SK-N-SH (cell line): ENCODE measurements around the gene TPCN2. TPM values are rescaled to one million over a fixed set of nuclear protein-coding genes. Genes with fewer than 3 reads are reported as not detected.

ENCODE experiments used
- CTCF ChIA-PET: fragments of 300-600, 350-600 bp; formaldehyde crosslinking; extraction: SDS; loops from one replicate; lab custom pipeline; 2021; lab: Yijun Ruan, JAX
- POLR2A ChIA-PET: fragments of 350-600 bp; sonication (Branson Sonifier 250); formaldehyde crosslinking; extraction: SDS; loops from one replicate; lab custom pipeline; 2020; ENCODE audit warnings: antibody characterized with exemption, inconsistent platforms; lab: Yijun Ruan, JAX
- DNase-seq: peaks from one replicate; pipeline ENCODE4 v3.0.0; 2012
- H2AFZ ChIP-seq: fragments of 200-600 bp; sonication (generic); 2 replicates; pipeline ENCODE4 v1.8.1; 2016; ENCODE audit warnings: antibody characterized with exemption, mild to moderate bottlenecking, low read depth
- H3F3A ChIP-seq: fragments of 200-600 bp; sonication (generic); replicated peaks from 2 replicates; pipeline ENCODE3; 2016; ENCODE audit warnings: antibody characterized with exemption, mild to moderate bottlenecking; ENCODE audit not compliant: insufficient read depth
- H3K27ac ChIP-seq, 2 experiments: fragments of 200-500 bp in 1 of 2; fragments of 200-600 bp in 1 of 2; sonication (Bioruptor generic) in 1 of 2; sonication (generic), shearing (Covaris generic) in 1 of 2; 2 replicates each; pipeline versions ENCODE4 v1.5.1 to v1.6.1; 2014 to 2016; ENCODE audit warnings: low read depth in 2 of 2, inconsistent platforms in 1 of 2, low read length in 1 of 2, mild to moderate bottlenecking in 1 of 2, mixed read lengths in 1 of 2
- H3K27me3 ChIP-seq: fragments of 200-600 bp; sonication (generic), shearing (Covaris generic); 2 replicates; pipeline ENCODE4 v1.6.1; 2016; ENCODE audit warnings: mixed run types; ENCODE audit not compliant: insufficient read depth
- H3K36me3 ChIP-seq, 2 experiments: fragments of 200-500 bp in 1 of 2; fragments of 200-600 bp in 1 of 2; sonication (Bioruptor generic) in 1 of 2; sonication (generic) in 1 of 2; replicated peaks in 1 of 2; 2 replicates each; pipeline versions ENCODE3 to v1.5.1; 2014 to 2016; ENCODE audit warnings: low read length in 1 of 2, mild to moderate bottlenecking in 1 of 2; ENCODE audit not compliant: insufficient read depth in 2 of 2, control insufficient read depth in 1 of 2
- H3K4me1 ChIP-seq, 2 experiments: fragments of 200-500 bp in 1 of 2; fragments of 200-600 bp in 1 of 2; sonication (Bioruptor generic) in 1 of 2; sonication (generic), shearing (Covaris generic) in 1 of 2; 2 replicates each; pipeline versions ENCODE4 v1.5.1 to v1.6.1; 2014 to 2016; ENCODE audit warnings: low read depth in 1 of 2, low read length in 1 of 2, mixed run types in 1 of 2; ENCODE audit not compliant: insufficient read depth in 2 of 2, control insufficient read depth in 1 of 2
- H3K4me2 ChIP-seq: fragments of 200-600 bp; sonication (generic), shearing (Covaris generic); 2 replicates; pipeline ENCODE4 v1.6.1; 2017; ENCODE audit warnings: mixed run types
- H3K4me3 ChIP-seq, 2 experiments: fragments of 200-500 bp in 1 of 2; fragments of 200-600 bp in 1 of 2; sonication (Bioruptor generic) in 1 of 2; sonication (generic), shearing (Covaris generic) in 1 of 2; 2 replicates each; pipeline versions ENCODE4 v1.5.1 to v1.8.1; 2014 to 2016; ENCODE audit warnings: low read depth in 2 of 2, inconsistent platforms in 1 of 2, low read length in 1 of 2, mild to moderate bottlenecking in 1 of 2, mixed read lengths in 1 of 2, moderate library complexity in 1 of 2
- H3K79me2 ChIP-seq: fragments of 200-600 bp; sonication (generic); 2 replicates; pipeline ENCODE4 v1.8.1; 2017; ENCODE audit warnings: mild to moderate bottlenecking; ENCODE audit not compliant: insufficient read depth
- H3K9ac ChIP-seq: fragments of 200-600 bp; sonication (generic); 2 replicates; pipeline ENCODE4 v1.6.1; 2017; ENCODE audit warnings: mixed run types
- H3K9me2 ChIP-seq: fragments of 200-600 bp; sonication (generic); 2 replicates; pipeline ENCODE4 v1.6.1; 2017; ENCODE audit warnings: mixed run types
- H3K9me3 ChIP-seq: fragments of 200-600 bp; sonication (generic); 2 replicates; pipeline ENCODE4 v1.6.1; 2017; ENCODE audit warnings: mixed run types, mild to moderate bottlenecking, moderate library complexity
- H4K20me1 ChIP-seq: fragments of 200-600 bp; sonication (generic); 2 replicates; pipeline ENCODE4 v1.6.1; 2017; ENCODE audit warnings: mild to moderate bottlenecking, mixed run types; ENCODE audit not compliant: insufficient read depth
- EP300 ChIP-seq, 2 experiments: IDR thresholded peaks; 2 replicates each; pipeline versions ENCODE4 v1.4.0 to v1.6.1; 2012; ENCODE audit warnings: borderline replicate concordance in 1 of 2, low read depth in 1 of 2, low read length in 1 of 2
- FOSL2 ChIP-seq: IDR thresholded peaks from 2 replicates; pipeline ENCODE4 v1.4.0; 2012; ENCODE audit warnings: low read depth, mild to moderate bottlenecking, moderate library complexity, borderline replicate concordance
- GABPA ChIP-seq: IDR thresholded peaks from 2 replicates; pipeline ENCODE4 v1.4.0; 2012; ENCODE audit warnings: low read depth, mild to moderate bottlenecking
- GATA2 ChIP-seq: sonication (generic); formaldehyde crosslinking; IDR thresholded peaks from 2 replicates; pipeline ENCODE4 v1.5.0; 2020; ENCODE audit warnings: mild to moderate bottlenecking, missing genetic modification reagents
- MEF2A ChIP-seq: IDR thresholded peaks from 2 replicates; pipeline ENCODE4 v1.4.0; 2012; ENCODE audit warnings: low read depth, borderline replicate concordance
- MXI1 ChIP-seq: IDR thresholded peaks from 2 replicates; pipeline ENCODE4 v1.6.1; 2012; ENCODE audit warnings: mild to moderate bottlenecking, low read depth, low read length, improper control_type of control experiment
- NFIC ChIP-seq: IDR thresholded peaks from 2 replicates; pipeline ENCODE4 v1.4.0; 2012; ENCODE audit warnings: borderline replicate concordance
- RFX5 ChIP-seq: IDR thresholded peaks from 2 replicates; pipeline ENCODE4 v1.6.1; 2012; ENCODE audit warnings: mild to moderate bottlenecking, improper control_type of control experiment, low read length
- TAF1 ChIP-seq: IDR thresholded peaks from 2 replicates; pipeline ENCODE4 v1.6.1; 2012; ENCODE audit warnings: low read depth, mild to moderate bottlenecking, low read length, moderate library complexity, borderline replicate concordance
- TEAD4 ChIP-seq: IDR thresholded peaks from 2 replicates; pipeline ENCODE4 v1.4.0; 2012; ENCODE audit warnings: mild to moderate bottlenecking, borderline replicate concordance; ENCODE audit not compliant: insufficient read depth
- WGBS: methylation state at CpG from one replicate; pipeline ENCODE4 v1.1.6; 2017; ENCODE audit warnings: low lambda C conversion rate; 5-methylcytosine and 5-hydroxymethylcytosine counted together
- polyA plus RNA-seq, 3 experiments: library from polyadenylated mRNA; depleted of rRNA; stranded (reverse); fragments of >200 nt; gene quantifications; 2 replicates each; pipeline ENCODE4 v1.2.3, GENCODE V29; 2012
- TF ChIP-seq, protein P1 (sequence below): fragments of 200-600 bp; sonication (generic); IDR thresholded peaks from 2 replicates; pipeline ENCODE4 v1.6.1; 2017; ENCODE audit warnings: antibody characterized with exemption, mild to moderate bottlenecking, moderate library complexity
- TF ChIP-seq, protein P2 (sequence below): IDR thresholded peaks from 2 replicates; pipeline ENCODE4 v1.6.1; 2012; ENCODE audit warnings: mild to moderate bottlenecking, low read depth, low read length, moderate library complexity
- TF ChIP-seq, protein P3 (sequence below): IDR thresholded peaks from 2 replicates; pipeline ENCODE4 v1.4.0; 2012; ENCODE audit warnings: low read depth, borderline replicate concordance
- TF ChIP-seq, protein P4 (sequence below): fragments of 150-350 bp; IDR thresholded peaks from 2 replicates; pipeline ENCODE4 v1.6.1; 2017; ENCODE audit warnings: antibody characterized with exemption, low read length, low read depth, borderline replicate concordance

TPCN2 gene
- polyA plus RNA-seq, 1 of the 3 experiments (the other 2 are of a cell fraction), result 8.7 TPM

DNA sequence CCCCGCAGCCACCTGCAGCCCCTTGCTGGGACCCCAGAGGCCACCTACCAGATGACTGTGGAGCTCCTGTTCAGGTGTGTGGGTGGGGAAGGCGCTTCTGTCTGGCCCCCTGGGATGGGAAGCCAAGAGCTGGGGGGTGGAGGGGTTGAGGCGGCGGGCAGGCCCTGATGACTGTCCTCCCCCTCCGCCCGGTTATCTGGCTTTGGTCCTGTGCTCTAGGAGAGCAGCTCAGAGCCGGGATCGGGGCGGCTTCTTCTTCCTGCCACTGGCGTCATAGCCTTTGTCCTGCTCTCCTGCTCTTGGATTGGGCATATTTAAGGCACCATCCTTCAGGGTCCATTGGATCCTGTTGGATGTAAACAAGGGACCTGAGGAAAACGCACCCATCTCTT, 38.4 kb downstream of the TPCN2 start:
- 100% methylated on average over 3 of the region's 11 CpGs for WGBS

DNA sequence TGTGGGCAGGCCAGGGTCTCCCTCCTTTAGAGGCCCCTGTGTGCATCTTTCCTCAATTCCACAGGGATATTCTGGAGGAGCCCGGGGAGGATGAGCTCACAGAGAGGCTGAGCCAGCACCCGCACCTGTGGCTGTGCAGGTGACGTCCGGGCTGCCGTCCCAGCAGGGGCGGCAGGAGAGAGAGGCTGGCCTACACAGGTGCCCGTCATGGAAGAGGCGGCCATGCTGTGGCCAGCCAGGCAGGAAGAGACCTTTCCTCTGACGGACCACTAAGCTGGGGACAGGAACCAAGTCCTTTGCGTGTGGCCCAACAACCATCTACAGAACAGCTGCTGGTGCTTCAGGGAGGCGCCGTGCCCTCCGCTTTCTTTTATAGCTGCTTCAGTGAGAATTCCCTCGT, 39.1 kb downstream of the TPCN2 start:
- Histone ChIP-seq H3K9me2 (no peaks in the 10 kb centered on the region), H3K4me1 (peaks cover 0 to 7% of the 10 kb centered on the region in 2 experiments; a peak in 3 of 4 replicates), H3K4me3 (no peak overlapping the region), H3K27ac (no peak overlapping the region), H3K79me2 (no peaks in the 10 kb centered on the region), H4K20me1 (peaks cover 6% of the 10 kb centered on the region), H3K9ac (no peak overlapping the region), H3K9me3 (no peaks in the 10 kb centered on the region), H3K36me3 (peaks cover 2 to 15% of the 10 kb centered on the region in 2 experiments), H2AFZ (no peak overlapping the region), H3K27me3 (no peaks in the 10 kb centered on the region), H3K4me2 (no peak overlapping the region), H3F3A (peaks cover 6% of the 10 kb centered on the region)
- no peak for DNase-seq
- POLR2A ChIA-PET, result no interaction called here
- TF ChIP-seq, protein P1, sequence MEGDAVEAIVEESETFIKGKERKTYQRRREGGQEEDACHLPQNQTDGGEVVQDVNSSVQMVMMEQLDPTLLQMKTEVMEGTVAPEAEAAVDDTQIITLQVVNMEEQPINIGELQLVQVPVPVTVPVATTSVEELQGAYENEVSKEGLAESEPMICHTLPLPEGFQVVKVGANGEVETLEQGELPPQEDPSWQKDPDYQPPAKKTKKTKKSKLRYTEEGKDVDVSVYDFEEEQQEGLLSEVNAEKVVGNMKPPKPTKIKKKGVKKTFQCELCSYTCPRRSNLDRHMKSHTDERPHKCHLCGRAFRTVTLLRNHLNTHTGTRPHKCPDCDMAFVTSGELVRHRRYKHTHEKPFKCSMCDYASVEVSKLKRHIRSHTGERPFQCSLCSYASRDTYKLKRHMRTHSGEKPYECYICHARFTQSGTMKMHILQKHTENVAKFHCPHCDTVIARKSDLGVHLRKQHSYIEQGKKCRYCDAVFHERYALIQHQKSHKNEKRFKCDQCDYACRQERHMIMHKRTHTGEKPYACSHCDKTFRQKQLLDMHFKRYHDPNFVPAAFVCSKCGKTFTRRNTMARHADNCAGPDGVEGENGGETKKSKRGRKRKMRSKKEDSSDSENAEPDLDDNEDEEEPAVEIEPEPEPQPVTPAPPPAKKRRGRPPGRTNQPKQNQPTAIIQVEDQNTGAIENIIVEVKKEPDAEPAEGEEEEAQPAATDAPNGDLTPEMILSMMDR, result no peak
- TF ChIP-seq MXI1 (no peak), MEF2A (no peak)
- TF ChIP-seq, protein P2, sequence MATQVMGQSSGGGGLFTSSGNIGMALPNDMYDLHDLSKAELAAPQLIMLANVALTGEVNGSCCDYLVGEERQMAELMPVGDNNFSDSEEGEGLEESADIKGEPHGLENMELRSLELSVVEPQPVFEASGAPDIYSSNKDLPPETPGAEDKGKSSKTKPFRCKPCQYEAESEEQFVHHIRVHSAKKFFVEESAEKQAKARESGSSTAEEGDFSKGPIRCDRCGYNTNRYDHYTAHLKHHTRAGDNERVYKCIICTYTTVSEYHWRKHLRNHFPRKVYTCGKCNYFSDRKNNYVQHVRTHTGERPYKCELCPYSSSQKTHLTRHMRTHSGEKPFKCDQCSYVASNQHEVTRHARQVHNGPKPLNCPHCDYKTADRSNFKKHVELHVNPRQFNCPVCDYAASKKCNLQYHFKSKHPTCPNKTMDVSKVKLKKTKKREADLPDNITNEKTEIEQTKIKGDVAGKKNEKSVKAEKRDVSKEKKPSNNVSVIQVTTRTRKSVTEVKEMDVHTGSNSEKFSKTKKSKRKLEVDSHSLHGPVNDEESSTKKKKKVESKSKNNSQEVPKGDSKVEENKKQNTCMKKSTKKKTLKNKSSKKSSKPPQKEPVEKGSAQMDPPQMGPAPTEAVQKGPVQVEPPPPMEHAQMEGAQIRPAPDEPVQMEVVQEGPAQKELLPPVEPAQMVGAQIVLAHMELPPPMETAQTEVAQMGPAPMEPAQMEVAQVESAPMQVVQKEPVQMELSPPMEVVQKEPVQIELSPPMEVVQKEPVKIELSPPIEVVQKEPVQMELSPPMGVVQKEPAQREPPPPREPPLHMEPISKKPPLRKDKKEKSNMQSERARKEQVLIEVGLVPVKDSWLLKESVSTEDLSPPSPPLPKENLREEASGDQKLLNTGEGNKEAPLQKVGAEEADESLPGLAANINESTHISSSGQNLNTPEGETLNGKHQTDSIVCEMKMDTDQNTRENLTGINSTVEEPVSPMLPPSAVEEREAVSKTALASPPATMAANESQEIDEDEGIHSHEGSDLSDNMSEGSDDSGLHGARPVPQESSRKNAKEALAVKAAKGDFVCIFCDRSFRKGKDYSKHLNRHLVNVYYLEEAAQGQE, result no peak
- WGBS, result 93% methylated on average over 7 of the region's 14 CpGs
- CTCF ChIA-PET, result interaction anchor here (0.6 to 5.8 kb wide), 11 partner anchors 11 to 603 kb away, joined by 3 to 49 read pairs (median 3); no protein-coding TSS in a partner anchor

More for the DNA sequence above, 38.4 kb downstream of the TPCN2 start:
- no peak overlapping the region for H3K4me2 ChIP-seq
- TF ChIP-seq, protein P3, sequence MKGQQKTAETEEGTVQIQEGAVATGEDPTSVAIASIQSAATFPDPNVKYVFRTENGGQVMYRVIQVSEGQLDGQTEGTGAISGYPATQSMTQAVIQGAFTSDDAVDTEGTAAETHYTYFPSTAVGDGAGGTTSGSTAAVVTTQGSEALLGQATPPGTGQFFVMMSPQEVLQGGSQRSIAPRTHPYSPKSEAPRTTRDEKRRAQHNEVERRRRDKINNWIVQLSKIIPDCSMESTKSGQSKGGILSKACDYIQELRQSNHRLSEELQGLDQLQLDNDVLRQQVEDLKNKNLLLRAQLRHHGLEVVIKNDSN, result no peak
- no peak for TF ChIP-seq TAF1
- no peak for TF ChIP-seq NFIC
- TF ChIP-seq, protein P2, result no peak
- TF ChIP-seq EP300 (IDR thresholded peaks at IDR 0.05; ENCODE audit: borderline replicate concordance in 1 of 2, low read depth in 1 of 2, low read length in 1 of 2), result no peak
- no peak for TF ChIP-seq GABPA
- no peak for TF ChIP-seq FOSL2
- TF ChIP-seq RFX5, result no peak
- TF ChIP-seq TEAD4, result no peak
- TF ChIP-seq, protein P4, sequence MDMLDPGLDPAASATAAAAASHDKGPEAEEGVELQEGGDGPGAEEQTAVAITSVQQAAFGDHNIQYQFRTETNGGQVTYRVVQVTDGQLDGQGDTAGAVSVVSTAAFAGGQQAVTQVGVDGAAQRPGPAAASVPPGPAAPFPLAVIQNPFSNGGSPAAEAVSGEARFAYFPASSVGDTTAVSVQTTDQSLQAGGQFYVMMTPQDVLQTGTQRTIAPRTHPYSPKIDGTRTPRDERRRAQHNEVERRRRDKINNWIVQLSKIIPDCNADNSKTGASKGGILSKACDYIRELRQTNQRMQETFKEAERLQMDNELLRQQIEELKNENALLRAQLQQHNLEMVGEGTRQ, result no peak
- no peak for TF ChIP-seq GATA2 (CRISPR knock-in tag)
- no peak for TF ChIP-seq MXI1
- ChIA-PET POLR2A (no interaction called here), CTCF (interaction anchor here (1.0 to 5.8 kb wide), 6 partner anchors 12 to 583 kb away, joined by 3 to 49 read pairs (median 4); no protein-coding TSS in a partner anchor)
- H2AFZ ChIP-seq, result no peak overlapping the region
- no peak overlapping the region for H3K9ac ChIP-seq
- H3K4me3 ChIP-seq, result no peak overlapping the region
- H3K9me2 ChIP-seq, result no peaks in the 10 kb centered on the region
- peaks cover 6% of the 10 kb centered on the region for H4K20me1 ChIP-seq
- H3F3A ChIP-seq, result peaks cover 6% of the 10 kb centered on the region
- no peak overlapping the region for H3K27ac ChIP-seq
- H3K27me3 ChIP-seq, result no peaks in the 10 kb centered on the region
- peaks cover 0 to 7% of the 10 kb centered on the region in 2 experiments; a peak in 3 of 4 replicates for H3K4me1 ChIP-seq
- no peaks in the 10 kb centered on the region for H3K9me3 ChIP-seq
- DNase-seq, result no peak
- no peaks in the 10 kb centered on the region for H3K79me2 ChIP-seq
- peaks cover 2 to 18% of the 10 kb centered on the region in 2 experiments for H3K36me3 ChIP-seq
